ENCODE measurements around the gene MORC1. TPM values are rescaled to one million over a fixed set of nuclear protein-coding genes. Genes with fewer than 3 reads are reported as not detected.

MORC1 gene
- total RNA-seq, 2 experiments from 2014 or later, result not detected

DNA sequence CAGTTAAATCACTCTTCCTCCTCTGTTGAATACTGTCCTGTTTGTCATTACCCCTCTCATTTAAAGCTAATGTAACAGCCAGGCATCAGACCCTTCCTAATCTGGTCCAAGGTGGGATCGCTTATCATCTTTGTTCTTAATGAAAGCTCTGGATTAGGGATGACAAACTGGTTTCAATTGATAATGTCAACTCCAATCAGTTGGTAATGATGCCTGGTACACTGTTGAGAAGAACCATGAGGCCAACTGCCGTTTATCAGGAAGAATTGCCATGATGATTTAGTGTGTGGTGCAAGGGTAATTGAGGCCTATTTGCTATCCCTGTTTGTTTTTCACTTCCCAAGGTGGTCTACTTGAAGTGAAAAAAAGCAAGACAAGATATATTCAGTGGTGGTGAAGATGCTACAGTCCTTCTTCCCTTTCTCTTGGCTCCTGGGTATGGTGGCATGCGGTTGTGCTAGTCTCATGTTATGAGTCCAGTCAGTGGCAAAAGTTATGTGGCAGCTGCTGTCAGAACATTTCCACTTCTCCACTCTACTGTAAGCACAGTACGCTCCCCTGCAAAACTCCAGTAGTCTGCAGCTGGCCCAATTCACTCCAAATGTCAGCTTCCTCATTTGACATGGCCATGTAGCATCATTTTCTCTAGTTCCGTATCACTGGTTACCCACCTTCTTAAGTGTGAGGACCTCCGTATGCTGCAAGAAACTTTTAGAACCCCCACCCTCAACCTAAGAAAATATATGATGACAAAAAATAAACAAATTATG is 72.5 kb downstream of the MORC1 start:
- TF ChIP-seq, protein P1, sequence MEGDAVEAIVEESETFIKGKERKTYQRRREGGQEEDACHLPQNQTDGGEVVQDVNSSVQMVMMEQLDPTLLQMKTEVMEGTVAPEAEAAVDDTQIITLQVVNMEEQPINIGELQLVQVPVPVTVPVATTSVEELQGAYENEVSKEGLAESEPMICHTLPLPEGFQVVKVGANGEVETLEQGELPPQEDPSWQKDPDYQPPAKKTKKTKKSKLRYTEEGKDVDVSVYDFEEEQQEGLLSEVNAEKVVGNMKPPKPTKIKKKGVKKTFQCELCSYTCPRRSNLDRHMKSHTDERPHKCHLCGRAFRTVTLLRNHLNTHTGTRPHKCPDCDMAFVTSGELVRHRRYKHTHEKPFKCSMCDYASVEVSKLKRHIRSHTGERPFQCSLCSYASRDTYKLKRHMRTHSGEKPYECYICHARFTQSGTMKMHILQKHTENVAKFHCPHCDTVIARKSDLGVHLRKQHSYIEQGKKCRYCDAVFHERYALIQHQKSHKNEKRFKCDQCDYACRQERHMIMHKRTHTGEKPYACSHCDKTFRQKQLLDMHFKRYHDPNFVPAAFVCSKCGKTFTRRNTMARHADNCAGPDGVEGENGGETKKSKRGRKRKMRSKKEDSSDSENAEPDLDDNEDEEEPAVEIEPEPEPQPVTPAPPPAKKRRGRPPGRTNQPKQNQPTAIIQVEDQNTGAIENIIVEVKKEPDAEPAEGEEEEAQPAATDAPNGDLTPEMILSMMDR (IDR thresholded peaks at IDR 0.05), result no peak
- intact Hi-C loops (cut with DNase I, micrococcal nuclease), result no loop called here
- Mint-ChIP-seq H3K27me3 (no peaks in the 10 kb centered on the region), H3K36me3 (ENCODE audit: low read depth) (no peaks in the 10 kb centered on the region), H3K27ac (no peak overlapping the region), H3K4me1 (ENCODE audit: low read depth) (no peaks in the 10 kb centered on the region), H3K4me3 (no peak overlapping the region), H3K9me3 (no peaks in the 10 kb centered on the region)
- Histone ChIP-seq H3K4me1 (ENCODE audit: insufficient read depth, low read length) (no peaks in the 10 kb centered on the region), H3K36me3 (ENCODE audit: insufficient read depth, low read length) (no peaks in the 10 kb centered on the region), H3K27me3 (ENCODE audit: control insufficient read depth in 1 of 2, insufficient read depth in 2 of 2, low read length in 2 of 2) (no peaks in the 10 kb centered on the region), H3K9me3 (ENCODE audit: control insufficient read depth in 1 of 2, insufficient read depth in 1 of 2, low read length in 2 of 2) (no peaks in the 10 kb centered on the region), H3K27ac (ENCODE audit: low read depth in 1 of 2, low read length in 2 of 2) (no peak overlapping the region), H3K4me3 (ENCODE audit: low read length) (no peak overlapping the region)
- DNase-seq (no peak), ATAC-seq (ENCODE audit: poor library complexity) (no peak)
- POLR2A ChIA-PET, result no interaction called here
- CTCF ChIA-PET, result interaction anchor here (0.7 kb wide), 1 partner anchor 22 kb away, joined by 3 read pairs; no protein-coding TSS in a partner anchor

DNA sequence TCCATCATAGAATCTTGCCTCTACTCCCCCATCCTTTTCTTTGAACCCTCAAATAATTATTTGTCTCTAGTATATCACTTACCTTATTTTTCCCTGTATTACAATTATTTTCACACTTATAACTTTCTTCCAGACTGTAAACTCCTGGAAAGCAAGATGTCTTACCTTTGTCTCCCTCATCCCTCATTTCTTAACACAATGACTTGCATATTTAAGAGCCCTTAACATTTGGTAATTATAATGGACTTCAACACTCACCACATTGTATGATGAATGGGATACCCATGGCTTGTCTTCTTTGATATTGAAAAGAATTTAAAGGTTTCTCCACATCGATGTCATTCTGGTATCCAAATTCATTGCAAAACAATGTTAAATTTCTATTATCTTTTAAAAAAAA is 82.9 kb downstream of the MORC1 start:
- ATAC-seq (ENCODE audit: poor library complexity) (no peak), DNase-seq (no peak)
- Mint-ChIP-seq H3K36me3 (ENCODE audit: low read depth) (no peaks in the 10 kb centered on the region), H3K4me3 (no peak overlapping the region), H3K9me3 (no peaks in the 10 kb centered on the region), H3K4me1 (ENCODE audit: low read depth) (no peaks in the 10 kb centered on the region), H3K27ac (no peak overlapping the region), H3K27me3 (peaks cover 23% of the 10 kb centered on the region)
- Histone ChIP-seq H3K9me3 (ENCODE audit: control insufficient read depth in 1 of 2, insufficient read depth in 1 of 2, low read length in 2 of 2) (peaks cover 0 to 3% of the 10 kb centered on the region in 2 experiments), H3K36me3 (ENCODE audit: insufficient read depth, low read length) (no peaks in the 10 kb centered on the region), H3K27me3 (ENCODE audit: control insufficient read depth in 1 of 2, insufficient read depth in 2 of 2, low read length in 2 of 2) (peaks cover 6 to 12% of the 10 kb centered on the region in 2 experiments), H3K27ac (ENCODE audit: low read depth in 1 of 2, low read length in 2 of 2) (no peak overlapping the region), H3K4me1 (ENCODE audit: insufficient read depth, low read length) (no peaks in the 10 kb centered on the region), H3K4me3 (ENCODE audit: low read length) (no peak overlapping the region)
- TF ChIP-seq, protein P1 (IDR thresholded peaks at IDR 0.05), result no peak
- intact Hi-C loops (cut with DNase I, micrococcal nuclease), result no loop called here
- CTCF ChIA-PET, result no interaction called here
- POLR2A ChIA-PET, result no interaction called here

DNA sequence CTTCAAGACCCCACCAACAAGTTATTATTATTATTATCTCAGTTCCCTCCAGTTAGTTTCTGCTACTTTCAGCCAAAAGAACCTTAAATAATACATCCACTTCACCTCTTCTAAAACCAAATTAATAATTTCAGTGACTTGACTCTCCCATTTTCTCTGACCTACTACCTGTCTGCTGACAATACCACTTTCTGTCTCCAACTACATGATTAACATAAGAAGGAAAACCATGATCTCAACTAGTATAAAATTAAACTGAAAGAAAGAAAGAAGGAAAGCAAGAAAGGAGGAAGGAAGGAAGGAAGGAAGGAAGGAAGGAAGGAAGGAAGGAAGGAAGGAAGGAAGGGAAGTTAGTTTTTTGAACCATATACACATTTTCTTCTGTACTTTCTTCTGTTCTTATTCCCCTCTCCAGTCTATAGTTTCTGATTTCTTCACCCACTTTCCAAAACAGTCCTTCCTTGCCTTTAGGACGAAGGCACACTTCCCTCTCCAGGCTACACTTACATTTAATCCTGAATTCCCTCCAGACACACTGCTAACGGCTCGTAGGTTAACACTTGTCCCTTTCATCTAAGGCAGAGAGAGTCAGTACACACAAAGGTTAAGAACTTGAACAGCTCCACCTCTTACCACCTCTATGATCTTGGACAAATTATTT is 84.8 kb downstream of the MORC1 start:
- DNase-seq, result no peak
- H3K27ac ChIP-seq (ENCODE audit: low read depth in 1 of 2, low read length in 2 of 2), result no peak overlapping the region
- no peaks in the 10 kb centered on the region for H3K36me3 Mint-ChIP-seq (ENCODE audit: low read depth)
- no peak for ATAC-seq (ENCODE audit: poor library complexity)
- H3K27me3 Mint-ChIP-seq, result peaks cover 13% of the 10 kb centered on the region
- CTCF ChIA-PET, result interaction anchor here (1.8 kb wide), 1 partner anchor 9 kb away, joined by 6 read pairs; no protein-coding TSS in a partner anchor
- no peaks in the 10 kb centered on the region for H3K27me3 ChIP-seq (ENCODE audit: control insufficient read depth in 1 of 2, insufficient read depth in 2 of 2, low read length in 2 of 2)
- H3K27ac Mint-ChIP-seq, result no peak overlapping the region
- no peaks in the 10 kb centered on the region for H3K9me3 ChIP-seq (ENCODE audit: control insufficient read depth in 1 of 2, insufficient read depth in 1 of 2, low read length in 2 of 2)
- no peaks in the 10 kb centered on the region for H3K9me3 Mint-ChIP-seq
- H3K4me3 Mint-ChIP-seq, result no peak overlapping the region
- intact Hi-C loops (cut with DNase I, micrococcal nuclease), result no loop called here
- no peaks in the 10 kb centered on the region for H3K36me3 ChIP-seq (ENCODE audit: insufficient read depth, low read length)
- TF ChIP-seq, protein P1 (IDR thresholded peaks at IDR 0.05), result no peak
- POLR2A ChIA-PET, result no interaction called here
- no peak overlapping the region for H3K4me3 ChIP-seq (ENCODE audit: low read length)
- no peaks in the 10 kb centered on the region for H3K4me1 Mint-ChIP-seq (ENCODE audit: low read depth)
- H3K4me1 ChIP-seq (ENCODE audit: insufficient read depth, low read length), result no peaks in the 10 kb centered on the region
